ENCODE data around the gene OBI1. TPM values are rescaled to one million over a fixed set of nuclear protein-coding genes. Genes with fewer than 3 reads are reported as not detected.

OBI1 gene
- total RNA-seq (2014; rRNA removed; shearing (Covaris generic)), result 18.3 and 23.2 TPM in 2 replicates

- peak; percentile 74 for DNase-seq (ENCODE audit: low spot score)
These were observed at the start of gene OBI1 for GRCh38 chr13:78658630-78659449. TSS of gene OBI1 (minus strand) at chr13:78659155. CDS start at chr13:78659120, 35 bp downstream.

- DNase-seq (ENCODE audit: low spot score), result no peak
These were observed 42.4 kb upstream of the OBI1 start for GRCh38 chr13:78701383-78701782.

- no peak for DNase-seq (ENCODE audit: low spot score)
These were observed 41.4 kb upstream of the OBI1 start for GRCh38 chr13:78700121-78700910.

GRCh38 chr13:78689011-78689410, 30.1 kb upstream of the OBI1 start:
- DNase-seq (ENCODE audit: low spot score), result no peak

- DNase-seq (ENCODE audit: low spot score), result no peak
These were observed 27.5 kb upstream of the OBI1 start for GRCh38 chr13:78686461-78686860.

GRCh38 chr13:78680576-78681350, 21.8 kb upstream of the OBI1 start:
- no peak for DNase-seq (ENCODE audit: low spot score)

GRCh38 chr13:78680115-78680561, 21.2 kb upstream of the OBI1 start:
- no peak for DNase-seq (ENCODE audit: low spot score)

GRCh38 chr13:78679329-78679728, 20.4 kb upstream of the OBI1 start:
- DNase-seq (ENCODE audit: low spot score), result no peak

- DNase-seq (ENCODE audit: low spot score), result no peak
These were observed 16.2 kb upstream of the OBI1 start for GRCh38 chr13:78675112-78675511.

GRCh38 chr13:78674638-78675037, 15.7 kb upstream of the OBI1 start:
- DNase-seq (ENCODE audit: low spot score), result no peak

- DNase-seq (ENCODE audit: low spot score), result no peak
These were observed 3.5 kb upstream of the OBI1 start for GRCh38 chr13:78662467-78662866.

- DNase-seq (ENCODE audit: low spot score), result no peak
These were observed 1.5 kb upstream of the OBI1 start for GRCh38 chr13:78660495-78660857.

GRCh38 chr13:78659732-78660494, 958 bp upstream of the OBI1 start:
- peak; percentile 8 for DNase-seq (ENCODE audit: low spot score)

GRCh38 chr13:78659450-78659730, 435 bp upstream of the OBI1 start:
- no peak for DNase-seq (ENCODE audit: low spot score)

GRCh38 chr13:78657699-78658629, 991 bp downstream of the OBI1 start:
- DNase-seq (ENCODE audit: low spot score), result peak; percentile 17

GRCh38 chr13:78655906-78656305, 3.0 kb downstream of the OBI1 start:
- no peak for DNase-seq (ENCODE audit: low spot score)

GRCh38 chr13:78655007-78655406, 3.9 kb downstream of the OBI1 start:
- DNase-seq (ENCODE audit: low spot score), result no peak

GRCh38 chr13:78652651-78653050, 6.3 kb downstream of the OBI1 start:
- no peak for DNase-seq (ENCODE audit: low spot score)

GRCh38 chr13:78650717-78651083, 8.3 kb downstream of the OBI1 start:
- DNase-seq (ENCODE audit: low spot score), result no peak

GRCh38 chr13:78649997-78650716, 8.8 kb downstream of the OBI1 start:
- DNase-seq (ENCODE audit: low spot score), result no peak
